HG02870 (cell line): ENCODE measurements around the gene SLC35F6.
"Not testable (repeated sequence)": the region's sequence is repeated elsewhere in the genome, so short reads cannot be mapped to it uniquely, and the experiment has no call there.

ENCODE experiments used
- ATAC-seq: cut with Tn5 transposase; IDR thresholded peaks from one replicate; pipeline ENCODE4 v1.9.1; 2021; ENCODE audit warnings: mild to moderate bottlenecking, moderate library complexity; ENCODE audit not compliant: unreplicated experiment

The SLC35F6 gene

GRCh38 chr2:26730549-26731344 lies 33.3 kb upstream of the SLC35F6 start:
- no peak for ATAC-seq

GRCh38 chr2:26731714-26732113 lies 32.4 kb upstream of the SLC35F6 start:
- no peak for ATAC-seq

- no peak for ATAC-seq
Observed at GRCh38 chr2:26732446-26732845, 31.6 kb upstream of the SLC35F6 start.

- ATAC-seq, result no peak
Observed at GRCh38 chr2:26733413-26733812, 30.7 kb upstream of the SLC35F6 start.

- ATAC-seq, result no peak
Observed at GRCh38 chr2:26735097-26735496, 29.0 kb upstream of the SLC35F6 start.

GRCh38 chr2:26735883-26736588 lies 28.0 kb upstream of the SLC35F6 start:
- no peak for ATAC-seq

GRCh38 chr2:26737221-26737620 lies 26.9 kb upstream of the SLC35F6 start:
- ATAC-seq, result no peak

GRCh38 chr2:26738481-26738880 lies 25.6 kb upstream of the SLC35F6 start:
- no peak for ATAC-seq

- ATAC-seq, result no peak
Observed at GRCh38 chr2:26739514-26739913, 24.6 kb upstream of the SLC35F6 start.

- ATAC-seq, result no peak
Observed at GRCh38 chr2:26740346-26740745, 23.7 kb upstream of the SLC35F6 start.

GRCh38 chr2:26740890-26741302 lies 23.2 kb upstream of the SLC35F6 start:
- no peak for ATAC-seq

- ATAC-seq, result no peak
Observed at GRCh38 chr2:26742048-26742770, 21.9 kb upstream of the SLC35F6 start.

GRCh38 chr2:26743852-26744251 lies 20.2 kb upstream of the SLC35F6 start:
- no peak for ATAC-seq

- no peak for ATAC-seq
Observed at GRCh38 chr2:26744953-26745352, 19.1 kb upstream of the SLC35F6 start.

GRCh38 chr2:26745609-26746327 lies 18.3 kb upstream of the SLC35F6 start:
- ATAC-seq, result no peak

GRCh38 chr2:26746934-26747333 lies 17.1 kb upstream of the SLC35F6 start:
- ATAC-seq, result no peak

GRCh38 chr2:26749787-26750420 lies 14.2 kb upstream of the SLC35F6 start:
- ATAC-seq, result not testable (repeated sequence)

GRCh38 chr2:26750467-26750866 lies 13.6 kb upstream of the SLC35F6 start:
- not testable (repeated sequence) for ATAC-seq

- ATAC-seq, result no peak
Observed at GRCh38 chr2:26752656-26753055, 11.4 kb upstream of the SLC35F6 start.

- ATAC-seq, result no peak
Observed at GRCh38 chr2:26754539-26754938, 9.5 kb upstream of the SLC35F6 start.
